ENCODE data around the gene CHST8. TPM values are rescaled to one million over a fixed set of nuclear protein-coding genes. Genes with fewer than 3 reads are reported as not detected.

CHST8 gene
- total RNA-seq, 1 experiment from 2014 or later: 33.5 TPM

GRCh38 chr19:33727331-33727998 lies 105.7 kb downstream of the CHST8 start (continued):
- TF ChIP-seq HMGXB4 (CRISPR knock-in tag; IDR thresholded peaks at IDR 0.05): no peak
- no peak for TF ChIP-seq ATF6 (CRISPR knock-in tag; IDR thresholded peaks at IDR 0.05)

GRCh38 chr19:33728141-33728540 lies 106.4 kb downstream of the CHST8 start:
- no peak overlapping the region for H3K27ac Mint-ChIP-seq
- TF ChIP-seq SMAD3 (CRISPR knock-in tag; IDR thresholded peaks at IDR 0.05; ENCODE audit: borderline replicate concordance): no peak
- no peak for TF ChIP-seq ZNF671 (CRISPR knock-in tag; IDR thresholded peaks at IDR 0.05)
- no peak for TF ChIP-seq TCF7 (CRISPR knock-in tag; IDR thresholded peaks at IDR 0.05; ENCODE audit: low read depth)
- TF ChIP-seq NR1H2 (CRISPR knock-in tag; IDR thresholded peaks at IDR 0.05): no peak
- no peak for TF ChIP-seq NR3C1 (CRISPR knock-in tag; conservative IDR thresholded peaks at IDR 0.05; ENCODE audit: low read depth)
- TF ChIP-seq NFATC4 (CRISPR knock-in tag; IDR thresholded peaks at IDR 0.05): no peak
- TF ChIP-seq ZBTB21 (CRISPR knock-in tag; IDR thresholded peaks at IDR 0.05; ENCODE audit: borderline replicate concordance): no peak
- no peak for TF ChIP-seq TP53 (CRISPR knock-in tag; IDR thresholded peaks at IDR 0.05)
- no peak for TF ChIP-seq ZNF138 (CRISPR knock-in tag; conservative IDR thresholded peaks at IDR 0.05)
- no peak for TF ChIP-seq ESRRA (CRISPR knock-in tag; IDR thresholded peaks at IDR 0.05; ENCODE audit: borderline replicate concordance)
- no peak overlapping the region for H3K4me3 Mint-ChIP-seq
- H3K4me1 Mint-ChIP-seq: no peaks in the 10 kb centered on the region
- DNase-seq (ENCODE audit: low spot score) (no peak), ATAC-seq (no peak)
- no peaks in the 10 kb centered on the region; the same call in 1 of the 2 replicates for H3K27me3 Mint-ChIP-seq (ENCODE audit: low read depth)
- ChIA-PET CTCF (no interaction called here), POLR2A (no interaction called here)
- peaks cover 16% of the 10 kb centered on the region for H3K9me3 Mint-ChIP-seq
- H3K36me3 Mint-ChIP-seq: peaks cover 19% of the 10 kb centered on the region

GRCh38 chr19:33730858-33731607 lies 109.3 kb downstream of the CHST8 start:
- DNase-seq (ENCODE audit: low spot score): no peak
- Mint-ChIP-seq H3K9me3 (peaks cover 16% of the 10 kb centered on the region), H3K36me3 (peaks cover 22% of the 10 kb centered on the region), H3K4me1 (peaks cover 7% of the 10 kb centered on the region), H3K4me3 (no peak overlapping the region), H3K27me3 (ENCODE audit: low read depth) (no peaks in the 10 kb centered on the region; the same call in 1 of the 2 replicates), H3K27ac (no peak overlapping the region)
- no peak for ATAC-seq
- POLR2A ChIA-PET: interaction anchor here (0.6 kb wide), 1 partner anchor 306 kb away, joined by 4 read pairs; no protein-coding TSS in a partner anchor
- CTCF ChIA-PET: no interaction called here
- no peak for TF ChIP-seq NR1H2 (CRISPR knock-in tag; IDR thresholded peaks at IDR 0.05)
- TF ChIP-seq FOXP1 (CRISPR knock-in tag; IDR thresholded peaks at IDR 0.05; ENCODE audit: borderline replicate concordance): no peak
- TF ChIP-seq OVOL2 (CRISPR knock-in tag; IDR thresholded peaks at IDR 0.05; ENCODE audit: borderline replicate concordance): no peak
- no peak for TF ChIP-seq NFATC4 (CRISPR knock-in tag; IDR thresholded peaks at IDR 0.05)
- TF ChIP-seq NR2C2 (CRISPR knock-in tag; IDR thresholded peaks at IDR 0.05): no peak
- TF ChIP-seq ELF4 (CRISPR knock-in tag; IDR thresholded peaks at IDR 0.05; ENCODE audit: low read depth): no peak
- TF ChIP-seq AFF4 (CRISPR knock-in tag; IDR thresholded peaks at IDR 0.05; ENCODE audit: borderline replicate concordance): no peak
- no peak for TF ChIP-seq ERG (CRISPR knock-in tag; IDR thresholded peaks at IDR 0.05)
- TF ChIP-seq CREB1 (CRISPR knock-in tag; IDR thresholded peaks at IDR 0.05): no peak
- no peak for TF ChIP-seq ZNF425 (CRISPR knock-in tag; conservative IDR thresholded peaks at IDR 0.05)

Data from WTC11 (cell line).